Kidney epithelial cell (primary cell): ENCODE results near the gene FREM3. TPM values are rescaled to one million over a fixed set of nuclear protein-coding genes. Genes with fewer than 3 reads are reported as not detected.
"Not testable (repeated sequence)": the region's sequence is repeated elsewhere in the genome, so short reads cannot be mapped to it uniquely, and the experiment has no call there.

Experiments
- DNase-seq: peaks from one replicate; pipeline ENCODE4 v3.0.0-alpha.2; 2010; ENCODE audit warnings: low read depth
- H3K27me3 ChIP-seq: 2 replicates; pipeline ENCODE4 v1.6.0; 2011; ENCODE audit warnings: low read length; ENCODE audit not compliant: control insufficient read depth, insufficient read depth
- H3K36me3 ChIP-seq: 2 replicates; pipeline ENCODE4 v1.5.1; 2011; ENCODE audit warnings: low read length; ENCODE audit not compliant: control insufficient read depth, insufficient read depth
- H3K4me3 ChIP-seq: 2 replicates; pipeline ENCODE4 v1.5.1; 2011; ENCODE audit warnings: low read depth, mild to moderate bottlenecking, control low read depth, low read length
- total RNA-seq: library from RNA; depleted of rRNA; stranded (reverse); fragments of >200 nt; gene quantifications from 2 replicates; pipeline ENCODE4 v1.2.3, GENCODE V29; 2015
- TF ChIP-seq, protein P1 (sequence below): IDR thresholded peaks from 2 replicates; pipeline ENCODE4 v1.5.1; 2011; ENCODE audit warnings: mild to moderate bottlenecking, moderate library complexity, low read length, control low read depth, inconsistent platforms; ENCODE audit not compliant: insufficient read depth, poor library complexity, severe bottlenecking

FREM3 gene
- total RNA-seq, 1 donor from 2014 or later: not detected

DNA sequence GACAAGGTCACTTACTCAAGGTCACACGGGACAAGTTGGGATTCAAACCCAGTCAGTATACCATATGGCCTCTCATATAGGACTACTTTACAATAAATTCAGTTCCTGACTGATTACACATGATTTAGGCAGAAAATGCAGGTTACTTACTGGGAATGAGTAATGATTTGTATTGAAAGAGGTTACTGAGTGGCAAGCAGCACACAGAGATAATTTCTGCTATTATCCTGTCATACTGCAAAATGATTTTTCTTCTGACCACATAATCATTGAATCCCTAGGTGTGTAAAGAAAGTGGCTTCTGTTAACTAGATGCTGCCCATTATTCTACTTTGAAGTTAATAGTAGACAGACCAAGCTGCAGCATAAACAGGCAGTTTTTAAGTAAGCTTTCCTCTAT is 8.2 kb downstream of the FREM3 start:
- no peaks in the 10 kb centered on the region for H3K27me3 ChIP-seq
- no peak overlapping the region for H3K4me3 ChIP-seq
- no peak for DNase-seq
- TF ChIP-seq, protein P1, sequence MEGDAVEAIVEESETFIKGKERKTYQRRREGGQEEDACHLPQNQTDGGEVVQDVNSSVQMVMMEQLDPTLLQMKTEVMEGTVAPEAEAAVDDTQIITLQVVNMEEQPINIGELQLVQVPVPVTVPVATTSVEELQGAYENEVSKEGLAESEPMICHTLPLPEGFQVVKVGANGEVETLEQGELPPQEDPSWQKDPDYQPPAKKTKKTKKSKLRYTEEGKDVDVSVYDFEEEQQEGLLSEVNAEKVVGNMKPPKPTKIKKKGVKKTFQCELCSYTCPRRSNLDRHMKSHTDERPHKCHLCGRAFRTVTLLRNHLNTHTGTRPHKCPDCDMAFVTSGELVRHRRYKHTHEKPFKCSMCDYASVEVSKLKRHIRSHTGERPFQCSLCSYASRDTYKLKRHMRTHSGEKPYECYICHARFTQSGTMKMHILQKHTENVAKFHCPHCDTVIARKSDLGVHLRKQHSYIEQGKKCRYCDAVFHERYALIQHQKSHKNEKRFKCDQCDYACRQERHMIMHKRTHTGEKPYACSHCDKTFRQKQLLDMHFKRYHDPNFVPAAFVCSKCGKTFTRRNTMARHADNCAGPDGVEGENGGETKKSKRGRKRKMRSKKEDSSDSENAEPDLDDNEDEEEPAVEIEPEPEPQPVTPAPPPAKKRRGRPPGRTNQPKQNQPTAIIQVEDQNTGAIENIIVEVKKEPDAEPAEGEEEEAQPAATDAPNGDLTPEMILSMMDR: no peak
- H3K36me3 ChIP-seq: no peaks in the 10 kb centered on the region

DNA sequence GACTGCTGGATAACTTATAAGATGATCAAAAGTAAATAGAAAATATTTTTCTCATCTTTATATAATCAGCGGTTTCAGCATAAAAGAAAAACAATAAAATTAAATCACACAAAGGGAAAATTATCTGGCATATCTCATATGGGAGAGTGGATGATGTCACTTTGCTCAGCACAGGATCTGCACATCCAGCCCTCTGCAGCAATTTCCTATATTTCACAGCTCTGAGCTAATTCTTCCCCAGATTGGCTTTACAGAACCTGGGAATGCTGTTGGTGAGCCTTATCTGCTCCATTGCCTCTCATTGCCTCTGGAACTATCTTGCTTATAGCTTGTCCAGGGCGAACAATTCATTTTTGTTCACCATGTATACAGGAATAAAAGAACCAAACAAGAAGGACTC is 21.0 kb downstream of the FREM3 start:
- no peaks in the 10 kb centered on the region for H3K36me3 ChIP-seq
- TF ChIP-seq, protein P1: no peak

DNA sequence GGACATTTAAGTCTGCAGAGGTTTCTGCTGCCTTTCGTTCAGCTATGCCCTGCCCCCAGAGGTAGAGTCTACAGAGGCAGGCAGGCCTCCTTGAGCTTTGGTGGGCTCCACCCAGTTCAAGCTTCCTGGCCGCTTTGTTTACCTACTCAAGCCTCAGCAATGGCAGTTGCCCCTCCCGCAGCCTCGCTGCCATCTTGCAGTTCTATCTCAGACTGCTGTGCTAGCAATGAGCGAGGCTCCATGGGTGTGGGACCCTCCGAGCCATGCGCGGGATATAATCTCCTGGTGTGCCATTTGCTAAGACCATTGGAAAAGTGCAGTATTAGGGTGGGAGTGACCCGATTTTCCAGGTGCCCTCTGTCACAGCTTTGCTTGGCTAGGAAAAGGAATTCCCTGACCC is 26.8 kb downstream of the FREM3 start:
- H3K36me3 ChIP-seq, H3K27me3 ChIP-seq, DNase-seq, H3K4me3 ChIP-seq: not testable (repeated sequence)

More for the DNA sequence above, 21.0 kb downstream of the FREM3 start:
- no peak overlapping the region for H3K4me3 ChIP-seq
- no peak for DNase-seq
- no peaks in the 10 kb centered on the region for H3K27me3 ChIP-seq

DNA sequence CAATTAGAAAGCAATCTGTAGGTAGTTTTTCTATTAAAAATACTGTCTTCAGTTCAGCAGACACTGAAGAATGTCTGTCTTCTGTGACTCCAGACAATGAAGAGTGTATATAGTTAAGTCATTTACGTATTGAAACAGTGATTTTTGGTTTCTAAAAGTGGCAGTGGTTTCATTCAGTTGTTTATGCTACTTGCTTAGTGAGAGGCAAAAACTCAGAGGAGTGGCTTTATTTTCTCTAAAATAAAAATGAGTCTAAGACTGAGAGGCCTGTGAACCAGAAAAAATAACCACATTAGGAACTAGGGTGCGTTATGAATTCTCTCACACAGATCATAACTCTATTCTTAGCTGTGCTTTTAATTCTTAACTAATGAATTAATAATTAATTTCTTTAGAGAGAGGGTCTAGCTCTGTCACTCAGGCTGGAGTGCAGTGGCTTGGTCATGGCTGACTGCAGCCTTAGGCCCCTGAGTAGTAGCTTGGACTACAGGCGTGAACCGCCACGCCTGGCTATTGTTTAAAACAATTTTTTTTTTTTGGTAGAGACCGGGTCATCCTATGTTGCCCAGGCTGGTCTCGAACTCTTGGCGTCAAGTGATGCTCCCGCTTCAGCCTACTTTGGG is 31.4 kb downstream of the FREM3 start:
- DNase-seq: no peak

DNA sequence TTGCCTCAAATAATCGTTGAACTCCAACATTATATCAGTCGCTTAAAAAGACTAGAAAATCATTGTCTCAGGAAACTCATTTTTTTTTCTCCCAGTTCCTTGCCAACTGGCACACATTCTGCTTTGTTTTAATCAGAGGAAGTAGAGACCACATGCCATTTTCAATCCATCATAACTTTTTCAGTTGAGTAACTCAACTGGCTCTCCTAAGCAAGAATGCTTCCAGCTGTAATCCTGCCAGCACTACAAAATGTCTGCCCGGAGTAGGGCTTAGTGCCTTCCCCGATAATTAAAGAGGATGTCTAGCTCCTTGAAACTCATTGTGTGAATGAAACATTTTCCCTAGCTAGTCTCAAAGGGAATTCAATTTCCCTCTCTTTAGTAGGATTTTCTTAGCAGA is 33.0 kb downstream of the FREM3 start:
- Histone ChIP-seq H3K4me3 (no peak overlapping the region), H3K36me3 (no peaks in the 10 kb centered on the region), H3K27me3 (no peaks in the 10 kb centered on the region)
- DNase-seq: peak; percentile 2
- TF ChIP-seq, protein P1: no peak

More for the DNA sequence above, 31.4 kb downstream of the FREM3 start:
- Histone ChIP-seq H3K27me3 (no peaks in the 10 kb centered on the region), H3K36me3 (no peaks in the 10 kb centered on the region), H3K4me3 (no peak overlapping the region)
- TF ChIP-seq, protein P1: no peak

DNA sequence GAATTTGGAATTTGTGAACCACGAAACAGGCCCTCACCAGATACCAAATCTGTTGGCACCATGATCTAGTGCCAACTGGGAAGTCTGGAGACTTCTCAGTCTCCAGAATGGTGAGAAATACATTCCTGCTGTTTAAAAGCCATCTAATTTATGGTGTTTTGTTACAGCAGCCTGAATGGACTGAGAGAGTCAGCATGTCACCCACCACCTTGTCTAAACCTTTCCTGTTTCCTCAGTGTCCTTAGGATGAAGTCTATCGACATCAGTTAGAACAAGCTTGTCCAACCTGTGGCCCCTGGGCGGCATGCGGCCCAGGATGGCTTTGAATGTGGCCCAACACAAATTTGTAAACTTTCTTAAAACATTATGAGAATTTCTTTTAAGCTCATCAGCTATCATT is 42.1 kb downstream of the FREM3 start:
- Histone ChIP-seq H3K4me3 (no peak overlapping the region), H3K27me3 (no peaks in the 10 kb centered on the region), H3K36me3 (no peaks in the 10 kb centered on the region)
- no peak for DNase-seq
- TF ChIP-seq, protein P1: no peak
